GM19452 (cell line): Measurements from ENCODE around the gene REG4.

ENCODE experiments used
- ATAC-seq: cut with Tn5 transposase; IDR thresholded peaks from one replicate; pipeline ENCODE4 v1.9.1; 2021; ENCODE audit not compliant: unreplicated experiment

REG4 gene

GRCh38 chr1:119781434-119782210, 29.6 kb downstream of the REG4 start:
- ATAC-seq, result no peak

- ATAC-seq, result no peak
Observed at GRCh38 chr1:119779869-119780356, 31.3 kb downstream of the REG4 start.

GRCh38 chr1:119778886-119779560, 32.2 kb downstream of the REG4 start:
- ATAC-seq, result no peak

- ATAC-seq, result no peak
Observed at GRCh38 chr1:119778359-119778758, 32.9 kb downstream of the REG4 start.

- ATAC-seq, result no peak
Observed at GRCh38 chr1:119774746-119775490, 36.3 kb downstream of the REG4 start.

GRCh38 chr1:119773711-119774241, 37.5 kb downstream of the REG4 start:
- no peak for ATAC-seq

GRCh38 chr1:119772298-119772697, 39.0 kb downstream of the REG4 start:
- no peak for ATAC-seq

GRCh38 chr1:119771770-119772169, 39.5 kb downstream of the REG4 start:
- no peak for ATAC-seq

- ATAC-seq, result no peak
Observed at GRCh38 chr1:119771016-119771415, 40.2 kb downstream of the REG4 start.

- ATAC-seq, result no peak
Observed at GRCh38 chr1:119768778-119769177, 42.5 kb downstream of the REG4 start, which contains the start of gene HMGCS2. Gene HMGCS2 (minus strand): TSS chr1:119768905. CDS start chr1:119768844, 61 bp downstream.

GRCh38 chr1:119767486-119767885, 43.8 kb downstream of the REG4 start:
- no peak for ATAC-seq

- no peak for ATAC-seq
Observed at GRCh38 chr1:119766374-119766794, 44.9 kb downstream of the REG4 start.

GRCh38 chr1:119764220-119764619, 47.0 kb downstream of the REG4 start:
- ATAC-seq, result no peak

GRCh38 chr1:119762953-119763352, 48.3 kb downstream of the REG4 start:
- ATAC-seq, result no peak

- no peak for ATAC-seq
Observed at GRCh38 chr1:119762409-119762808, 48.9 kb downstream of the REG4 start.

GRCh38 chr1:119758584-119758983, 52.7 kb downstream of the REG4 start:
- no peak for ATAC-seq

GRCh38 chr1:119752592-119752991, 58.7 kb downstream of the REG4 start:
- ATAC-seq, result no peak

GRCh38 chr1:119748040-119748439, 63.2 kb downstream of the REG4 start:
- no peak for ATAC-seq

- ATAC-seq, result no peak
Observed at GRCh38 chr1:119747451-119747850, 63.8 kb downstream of the REG4 start.

- no peak for ATAC-seq
Observed at GRCh38 chr1:119745034-119745433, 66.2 kb downstream of the REG4 start.

- ATAC-seq, result no peak
Observed at GRCh38 chr1:119744598-119744942, 66.7 kb downstream of the REG4 start.
